HG03095 (cell line): ENCODE data around the gene APOLD1.
"Not testable (repeated sequence)": the region's sequence is repeated elsewhere in the genome, so short reads cannot be mapped to it uniquely, and the experiment has no call there.

Experiments used
- ATAC-seq: cut with Tn5 transposase; IDR thresholded peaks from one replicate; pipeline ENCODE4 v1.9.1; 2021; ENCODE audit warnings: moderate library complexity; ENCODE audit not compliant: unreplicated experiment

The APOLD1 gene, protein sequence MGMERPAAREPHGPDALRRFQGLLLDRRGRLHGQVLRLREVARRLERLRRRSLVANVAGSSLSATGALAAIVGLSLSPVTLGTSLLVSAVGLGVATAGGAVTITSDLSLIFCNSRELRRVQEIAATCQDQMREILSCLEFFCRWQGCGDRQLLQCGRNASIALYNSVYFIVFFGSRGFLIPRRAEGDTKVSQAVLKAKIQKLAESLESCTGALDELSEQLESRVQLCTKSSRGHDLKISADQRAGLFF

DNA sequence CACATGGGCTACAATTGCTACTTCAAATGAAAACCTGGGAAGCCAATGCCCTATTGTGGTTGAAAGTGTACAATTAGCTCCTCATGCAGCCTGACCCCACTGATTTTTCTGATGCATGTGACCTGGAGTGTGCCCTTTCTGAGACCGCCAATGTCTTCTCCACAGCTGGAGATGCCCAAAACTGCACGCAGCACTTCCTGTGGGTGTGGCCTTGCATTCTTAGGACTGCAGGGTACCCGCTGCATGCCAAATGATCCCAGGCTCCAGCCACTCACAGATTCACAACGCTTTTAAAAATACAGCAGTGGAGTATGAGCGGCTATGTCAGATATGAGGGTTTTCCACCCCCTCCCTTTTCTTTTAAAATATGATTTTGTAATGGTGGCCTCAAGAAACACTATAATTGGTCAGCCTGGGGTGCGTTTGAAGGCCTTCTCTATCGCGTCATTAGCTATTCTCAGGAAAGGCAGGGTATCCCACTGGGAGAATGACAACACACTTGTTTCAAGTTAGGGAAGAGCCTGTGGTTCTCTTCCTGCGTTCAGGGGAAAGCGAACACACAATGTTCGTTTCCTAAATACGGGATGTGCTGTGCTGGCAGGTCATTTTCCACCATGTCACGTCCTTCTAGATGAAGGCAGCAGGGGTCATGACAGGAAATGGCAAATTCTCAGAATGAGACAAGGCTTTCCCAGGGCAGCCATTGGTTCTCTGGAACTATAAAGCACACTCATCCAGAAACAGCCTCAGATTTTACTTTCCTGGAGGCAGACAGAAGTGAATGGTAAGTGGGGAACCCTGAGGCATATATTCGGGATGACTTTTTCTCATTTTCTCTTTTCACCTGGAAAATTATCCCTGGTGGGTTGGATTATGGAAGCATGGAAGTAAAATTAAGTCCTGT lies at the start of gene APOLD1:
Gene APOLD1, plus strand, starts transcription at position 749 of the 904 bp plus-strand sequence. Its CDS starts 33 bp downstream, at position 782.
- ATAC-seq, result no peak

DNA sequence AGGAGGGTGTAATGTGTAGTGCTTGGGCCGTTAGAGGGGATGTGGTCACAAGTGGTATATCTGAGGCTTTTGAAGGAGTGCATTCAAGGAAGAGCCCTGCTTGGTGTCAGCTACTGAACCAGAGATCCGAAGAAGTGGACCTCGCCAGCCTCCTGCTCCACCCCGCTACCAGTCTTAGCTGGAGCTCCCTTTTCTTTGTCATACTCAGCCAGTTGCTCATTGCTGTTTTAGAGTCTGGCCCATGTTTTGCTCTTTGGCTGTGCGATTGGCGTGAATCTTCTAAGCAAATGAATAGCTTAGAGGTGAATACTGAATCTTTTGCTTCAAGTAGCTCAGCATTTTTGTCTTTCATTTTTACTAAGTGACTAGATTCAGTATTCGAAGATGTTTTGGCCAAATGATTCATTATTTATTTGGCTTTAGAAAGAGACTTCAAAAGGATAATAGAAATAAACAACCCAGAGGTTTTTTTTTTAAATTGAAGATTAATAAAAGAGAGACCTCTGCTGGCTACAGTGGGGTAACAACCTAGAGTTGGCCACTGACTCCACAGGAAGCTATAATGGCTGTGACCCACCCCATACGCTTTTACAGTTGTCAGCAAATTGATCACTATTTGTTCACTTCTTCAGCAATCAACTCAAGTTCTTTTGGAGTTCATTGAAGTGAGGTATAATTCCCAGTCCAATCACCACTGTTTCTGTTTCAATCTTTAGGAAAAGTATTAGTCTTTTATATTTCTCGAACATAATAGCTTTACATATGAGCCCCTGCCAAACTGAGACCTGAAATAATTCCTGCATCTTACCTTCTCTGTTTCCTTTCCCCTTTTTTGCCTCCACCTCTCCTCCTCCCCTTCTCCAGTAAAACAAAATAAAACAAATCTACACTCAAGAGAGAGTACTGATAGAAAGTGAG lies 48.4 kb upstream of the APOLD1 start:
- ATAC-seq, result peak; percentile 67

DNA sequence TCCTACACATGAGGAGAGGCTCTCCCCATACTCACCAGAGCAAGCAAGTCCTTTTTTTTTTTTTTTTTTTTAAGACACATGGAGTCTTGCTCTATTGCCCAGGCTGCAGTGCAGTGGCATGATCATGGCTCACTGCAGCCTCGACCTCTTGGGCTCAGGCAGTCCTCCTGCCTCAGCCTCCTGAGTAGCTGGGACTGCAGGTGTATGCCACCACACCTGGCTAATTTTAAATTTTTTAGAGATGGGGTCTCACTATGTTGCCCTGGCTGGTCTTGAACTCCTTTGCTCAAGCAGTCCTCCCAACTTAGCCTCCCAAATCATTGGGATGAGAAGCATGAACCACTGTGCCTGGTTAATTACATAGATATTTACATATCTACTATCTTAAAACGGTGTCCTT lies 47.3 kb upstream of the APOLD1 start:
- not testable (repeated sequence) for ATAC-seq

DNA sequence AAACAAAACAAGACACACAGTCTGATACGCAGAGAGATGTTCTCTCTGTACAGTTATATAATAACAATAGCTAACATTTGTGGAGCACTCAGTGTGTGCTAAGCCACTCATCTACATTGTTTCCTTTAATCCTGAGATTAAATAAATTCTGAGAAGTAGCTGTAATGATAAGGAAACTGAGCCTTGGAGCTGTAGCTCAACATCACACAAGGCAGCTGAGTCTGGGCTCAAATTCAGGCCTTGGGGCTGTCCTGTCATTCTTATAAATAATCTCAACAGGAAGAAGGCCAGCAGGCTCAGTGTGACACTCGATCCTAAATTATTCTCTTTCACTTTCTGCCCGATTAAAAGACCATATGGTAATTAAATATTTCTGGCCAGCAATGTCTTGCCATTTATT lies 43.8 kb upstream of the APOLD1 start:
- no peak for ATAC-seq

DNA sequence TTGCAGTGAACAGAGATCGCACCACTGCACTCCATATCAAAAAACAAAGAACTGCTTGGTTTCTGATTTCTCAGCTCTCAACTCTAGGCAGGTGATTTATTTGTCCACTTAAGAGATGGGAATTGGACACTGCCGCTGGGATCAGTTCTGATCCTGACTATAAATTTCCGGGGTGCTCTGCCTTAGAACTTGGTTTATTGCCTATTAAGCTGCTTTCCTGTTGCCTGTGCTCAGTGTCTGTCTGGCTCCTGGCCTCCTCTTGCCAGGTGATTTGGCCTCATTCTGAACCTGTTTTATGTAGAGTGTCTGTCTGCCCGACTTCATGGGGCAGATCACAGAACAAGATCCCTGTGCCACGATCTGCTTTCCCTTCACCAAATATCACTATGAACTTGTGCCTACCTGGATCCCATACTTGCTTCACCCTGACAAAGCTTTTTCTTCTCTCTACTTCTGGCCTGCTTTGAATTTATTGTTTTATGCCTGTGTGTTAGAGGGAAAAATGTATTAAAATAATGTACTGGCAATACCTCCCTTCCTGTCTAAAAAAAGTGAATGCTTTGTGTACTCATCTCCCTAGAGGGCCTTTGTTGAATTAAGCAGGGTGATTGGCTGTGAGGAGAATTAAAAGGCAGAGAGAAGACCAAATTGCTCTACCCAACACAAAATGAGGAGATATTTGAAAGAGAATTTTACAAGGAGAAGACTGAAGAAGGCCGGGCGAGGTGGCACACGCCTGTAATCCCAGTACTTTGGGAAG lies 40.7 kb upstream of the APOLD1 start:
- no peak for ATAC-seq

DNA sequence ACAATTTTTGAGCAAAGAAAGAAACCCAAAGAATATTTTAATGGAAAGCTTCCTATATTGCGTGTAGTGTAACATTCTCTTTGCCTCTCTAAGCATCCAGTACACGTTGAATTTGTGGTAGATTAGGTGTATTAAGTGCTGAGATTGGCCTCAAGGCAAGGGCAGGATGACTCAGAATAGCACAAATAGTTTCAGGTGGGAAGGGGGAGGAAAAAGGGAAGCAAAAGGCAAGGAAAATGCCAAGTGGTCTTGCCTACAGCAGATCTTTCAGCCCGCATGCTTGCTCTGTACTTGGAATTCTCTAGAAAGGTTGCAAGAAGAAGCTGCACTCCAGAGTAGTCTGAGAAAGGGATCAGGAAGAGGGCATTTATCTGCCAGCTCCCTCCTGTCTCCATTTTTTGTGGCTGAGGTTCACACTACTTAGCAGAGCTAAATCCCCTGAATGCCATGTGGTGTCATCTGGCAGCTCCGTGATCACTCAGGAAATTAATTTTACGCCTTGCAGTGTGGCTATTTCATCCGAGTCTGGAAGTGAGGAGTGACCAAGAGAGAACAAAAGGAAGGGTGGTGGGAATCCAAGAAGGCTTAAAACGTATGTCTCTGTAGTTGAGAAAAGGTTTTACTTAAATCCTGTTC lies 39.8 kb upstream of the APOLD1 start:
- ATAC-seq, result no peak

DNA sequence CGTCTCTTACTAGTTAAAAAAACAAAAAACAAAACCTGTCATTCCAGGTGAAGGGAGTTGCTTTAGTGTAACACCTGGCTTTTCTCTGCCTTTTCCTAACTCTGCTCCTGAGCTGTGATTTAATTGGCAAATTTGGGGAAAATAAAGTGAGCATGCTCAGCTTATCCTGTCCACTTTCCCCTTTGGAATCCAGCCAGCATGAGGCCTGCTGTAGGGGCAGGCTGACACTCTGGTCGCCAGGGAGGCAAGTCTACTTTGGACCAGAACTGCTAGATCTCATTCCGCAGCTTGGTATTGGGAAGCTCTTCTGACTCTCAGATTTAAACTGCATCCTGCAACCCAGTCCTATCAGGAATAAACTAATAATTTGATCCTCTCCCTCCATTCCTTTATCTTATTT lies 38.2 kb upstream of the APOLD1 start:
- ATAC-seq, result no peak

DNA sequence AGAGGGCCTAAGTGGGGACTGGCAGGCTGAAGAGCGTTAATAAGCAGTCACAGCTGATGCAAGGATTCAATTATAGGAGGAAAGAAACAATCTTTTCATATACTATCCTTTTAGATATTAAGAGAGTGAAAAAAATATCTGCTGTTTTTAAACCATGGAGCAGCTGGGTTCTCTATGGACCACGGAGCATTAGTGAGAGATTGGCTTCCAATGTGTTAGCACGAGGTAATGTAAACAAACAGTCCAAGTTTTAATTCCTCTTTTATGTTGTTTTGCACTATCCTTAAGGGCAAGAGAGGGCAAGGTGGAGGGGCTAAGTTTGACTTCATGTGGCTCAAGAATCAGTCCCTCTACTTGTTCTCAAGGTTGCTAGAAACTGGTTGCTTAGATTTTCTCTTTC lies 37.4 kb upstream of the APOLD1 start:
- ATAC-seq, result no peak

DNA sequence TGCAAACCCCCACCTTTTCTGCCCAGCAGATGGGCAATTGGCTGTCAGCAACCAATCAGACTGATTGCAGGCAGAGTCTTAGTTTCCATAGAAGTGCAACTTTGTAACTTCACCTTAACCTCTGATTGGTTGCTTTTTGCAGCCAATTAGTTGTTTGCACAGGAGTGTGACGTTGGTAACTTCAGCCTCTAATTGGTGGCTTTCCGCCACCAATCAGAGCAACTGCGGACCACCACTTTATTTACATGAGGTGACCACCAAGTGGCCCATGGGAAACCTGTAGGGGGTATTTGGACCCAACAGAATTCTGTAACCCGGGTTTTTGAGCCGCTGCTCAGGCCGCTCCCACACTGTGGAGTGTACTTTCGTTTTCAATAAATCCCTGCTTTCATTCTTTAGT lies 36.0 kb upstream of the APOLD1 start:
- ATAC-seq, result no peak

DNA sequence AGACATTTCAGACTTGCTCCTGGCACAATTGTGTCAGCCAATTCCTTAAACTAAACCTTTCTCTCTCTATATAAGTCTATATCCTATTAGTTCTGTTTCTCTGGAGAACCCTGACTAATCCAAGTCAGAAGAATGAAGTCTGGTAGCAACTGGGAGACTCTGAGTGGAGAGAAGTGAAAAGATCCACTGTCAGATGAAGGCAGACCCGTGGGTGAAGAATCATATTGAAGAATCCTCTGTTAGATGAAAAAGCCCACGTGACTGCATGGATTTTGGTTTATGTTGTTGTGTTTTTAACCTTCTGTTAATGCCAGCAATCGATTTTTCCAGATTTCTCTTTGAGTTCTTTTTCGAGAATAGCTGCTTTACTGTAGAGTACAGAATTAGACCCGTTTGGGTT lies 29.5 kb upstream of the APOLD1 start:
- ATAC-seq, result no peak

DNA sequence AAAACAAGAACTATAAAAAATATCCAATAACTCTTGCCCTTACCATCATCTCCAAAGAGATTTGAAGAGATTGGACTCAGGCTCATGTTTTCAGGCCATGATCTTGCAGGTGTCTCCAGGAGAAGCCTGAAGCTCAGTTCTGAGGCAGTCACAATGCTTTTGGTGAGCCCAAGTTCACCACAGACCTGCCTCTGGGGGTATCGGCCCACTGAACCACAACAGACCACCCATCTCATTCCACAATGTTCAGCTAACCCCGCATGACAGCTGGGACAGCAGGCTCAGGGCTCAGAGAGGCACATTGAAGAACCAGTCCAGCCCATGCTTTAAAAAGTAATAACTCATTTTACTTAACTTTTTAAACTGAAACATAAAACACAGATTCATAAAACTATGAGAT lies 28.3 kb upstream of the APOLD1 start:
- ATAC-seq, result no peak

DNA sequence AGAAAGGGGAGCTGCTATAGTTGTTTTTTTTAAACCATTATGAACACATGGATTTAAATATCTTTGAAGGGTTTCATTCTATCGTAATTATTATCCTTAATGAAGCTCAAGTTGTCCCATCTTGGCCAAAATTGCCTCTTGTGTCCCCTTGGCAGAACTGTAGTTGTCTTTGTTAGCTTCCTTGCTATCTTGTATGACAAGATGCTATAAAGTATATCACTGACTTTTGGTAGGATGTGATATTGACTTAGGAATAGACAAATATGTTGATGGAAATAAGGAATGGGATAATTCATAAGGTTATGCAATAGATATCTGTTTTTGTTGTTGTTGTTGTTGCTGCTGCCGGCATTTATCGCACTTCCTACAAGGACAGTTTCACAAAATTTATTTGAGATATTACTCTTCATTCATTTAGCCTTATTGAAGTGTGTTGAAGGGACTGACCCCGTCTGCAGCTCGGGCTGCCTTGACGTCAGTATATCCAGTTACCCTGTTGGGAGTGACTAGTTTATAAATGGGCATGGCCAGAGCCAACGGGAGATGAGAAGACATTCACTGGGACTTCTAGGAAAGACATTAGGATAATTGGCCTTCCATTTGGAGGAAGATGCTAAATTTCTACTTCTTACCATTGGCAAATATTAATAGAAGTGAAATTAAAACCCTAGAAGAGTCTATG lies 26.1 kb upstream of the APOLD1 start:
- no peak for ATAC-seq

DNA sequence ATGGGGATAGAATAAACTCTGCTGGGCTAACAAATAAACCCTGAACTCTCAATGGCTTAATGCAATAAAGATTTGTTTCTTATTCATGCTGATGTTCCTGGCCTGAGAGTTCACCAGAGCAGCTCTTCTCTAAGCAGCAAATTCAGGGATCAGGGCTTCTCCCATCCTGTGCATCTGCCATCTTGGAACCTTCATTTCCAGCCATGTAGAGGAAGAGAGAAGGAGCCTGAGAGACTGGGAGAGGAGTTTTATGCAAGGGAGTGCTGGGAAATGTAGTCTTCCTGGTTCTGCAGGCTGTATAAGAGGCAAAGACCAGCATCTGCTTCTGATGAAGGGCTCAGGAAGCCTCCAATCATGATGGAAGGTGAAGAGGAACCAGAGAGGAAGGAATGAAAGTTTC lies 20.6 kb upstream of the APOLD1 start:
- ATAC-seq, result no peak

DNA sequence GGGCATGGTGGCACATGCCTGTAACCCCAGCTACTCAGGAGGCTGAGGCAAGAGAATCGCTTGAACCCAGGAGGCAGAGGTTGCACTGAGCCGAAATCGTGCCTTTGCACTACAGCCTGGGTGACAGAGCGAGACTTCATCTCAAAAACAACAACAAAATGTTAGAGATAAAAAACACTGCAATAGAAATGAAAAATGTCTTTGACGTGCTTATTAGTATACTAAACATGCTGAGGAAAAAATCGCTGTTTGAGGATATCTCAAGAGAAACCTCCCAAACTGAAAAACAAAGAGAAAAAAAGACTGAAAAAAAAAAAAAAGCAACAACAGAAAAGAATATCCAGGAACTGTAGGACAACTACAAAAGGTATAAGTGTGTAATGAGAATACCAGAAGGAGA lies 15.2 kb upstream of the APOLD1 start:
- no peak for ATAC-seq

DNA sequence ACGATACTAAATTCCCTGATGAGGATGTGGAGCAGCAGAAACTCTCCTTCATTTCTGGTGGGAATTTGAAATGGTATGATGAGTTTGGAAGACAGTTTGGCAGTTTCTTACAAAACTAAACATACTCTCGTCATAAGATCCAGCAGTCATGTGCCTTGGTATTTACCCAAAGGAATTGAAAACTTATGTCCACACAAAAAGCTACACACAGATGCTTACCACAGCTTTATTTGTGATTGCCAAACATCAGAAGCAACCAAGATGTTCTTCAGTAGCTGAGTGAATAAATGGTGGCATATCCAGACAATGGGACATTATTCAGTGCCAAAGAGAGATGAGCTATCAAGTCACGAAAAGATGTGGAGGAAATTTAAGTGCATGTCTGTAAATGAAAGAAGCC lies 10.7 kb upstream of the APOLD1 start:
- ATAC-seq, result no peak

DNA sequence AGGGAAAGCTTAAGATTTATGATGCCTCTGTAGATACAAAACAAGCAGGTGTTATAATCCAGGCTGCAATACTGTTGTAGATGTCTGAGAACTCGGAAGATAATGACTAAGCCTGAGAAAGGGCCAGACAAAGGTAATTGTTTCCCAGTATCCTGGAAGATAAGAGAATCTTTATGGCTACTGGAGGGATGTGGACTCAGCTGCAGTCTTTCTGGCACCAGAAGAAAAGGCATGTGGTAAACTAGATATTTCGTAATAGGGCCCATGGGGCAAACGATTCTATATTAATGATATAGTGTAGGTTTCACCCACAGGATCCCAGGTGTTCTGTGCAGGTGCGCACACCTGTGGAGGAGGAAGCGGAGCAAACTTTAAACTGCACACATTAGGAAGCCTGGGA lies 9.2 kb upstream of the APOLD1 start:
- no peak for ATAC-seq

DNA sequence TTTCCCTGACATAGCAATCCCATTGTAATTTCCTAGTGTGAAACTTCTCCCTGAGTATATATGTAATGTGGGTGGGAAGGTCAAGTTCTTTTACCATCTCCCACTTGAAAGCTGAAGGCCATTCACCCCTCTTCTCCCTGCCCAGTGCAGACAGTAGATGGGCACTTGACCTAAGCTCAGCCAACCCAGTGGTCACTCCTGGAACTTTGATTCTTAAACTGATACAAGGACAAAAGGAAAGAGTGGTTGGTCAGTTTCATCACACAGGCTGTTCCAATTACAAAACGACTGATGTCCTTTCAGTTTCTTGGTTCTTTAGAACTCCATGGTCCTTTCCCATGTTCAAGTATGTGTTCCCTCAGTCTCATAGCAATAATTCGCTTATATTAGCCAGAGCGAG lies 8.4 kb upstream of the APOLD1 start:
- no peak for ATAC-seq

DNA sequence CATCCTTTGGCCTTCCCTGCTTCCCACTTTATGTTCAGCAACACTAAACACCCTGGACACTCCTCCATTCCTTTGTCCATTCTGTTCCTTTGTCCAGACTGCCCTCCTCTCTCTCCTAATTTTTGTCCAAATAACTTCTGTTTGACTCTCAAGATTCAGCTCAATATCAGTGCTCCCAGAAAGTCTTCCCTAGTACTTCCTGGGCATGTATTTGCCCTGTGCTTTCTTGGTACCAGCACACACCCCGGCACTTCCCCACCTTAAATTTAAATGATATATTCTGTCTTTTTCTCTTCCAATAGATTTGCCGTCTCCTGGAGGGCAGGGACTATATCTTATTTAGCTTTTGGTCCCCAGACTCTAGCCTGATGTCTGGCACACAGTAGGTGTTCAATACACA lies 6.5 kb upstream of the APOLD1 start:
- no peak for ATAC-seq

DNA sequence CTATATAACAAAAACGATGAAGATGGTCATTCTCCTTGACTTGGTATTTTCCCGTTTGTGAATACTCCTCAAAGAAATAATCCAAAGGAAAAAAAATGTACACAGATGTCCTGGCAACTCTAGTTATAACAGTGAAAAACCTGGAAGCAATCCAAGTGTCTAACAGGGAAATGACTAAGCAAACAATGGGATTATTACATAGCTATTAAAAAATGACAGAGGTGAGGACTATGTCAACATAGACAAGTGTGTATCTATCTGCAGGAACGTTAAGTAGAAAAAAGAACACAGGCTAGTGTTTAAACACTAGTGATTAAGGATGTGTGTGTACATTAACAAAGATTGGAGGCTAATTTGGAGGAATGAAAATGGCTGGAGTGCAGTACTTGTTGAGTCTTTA lies 5.9 kb upstream of the APOLD1 start:
- no peak for ATAC-seq

DNA sequence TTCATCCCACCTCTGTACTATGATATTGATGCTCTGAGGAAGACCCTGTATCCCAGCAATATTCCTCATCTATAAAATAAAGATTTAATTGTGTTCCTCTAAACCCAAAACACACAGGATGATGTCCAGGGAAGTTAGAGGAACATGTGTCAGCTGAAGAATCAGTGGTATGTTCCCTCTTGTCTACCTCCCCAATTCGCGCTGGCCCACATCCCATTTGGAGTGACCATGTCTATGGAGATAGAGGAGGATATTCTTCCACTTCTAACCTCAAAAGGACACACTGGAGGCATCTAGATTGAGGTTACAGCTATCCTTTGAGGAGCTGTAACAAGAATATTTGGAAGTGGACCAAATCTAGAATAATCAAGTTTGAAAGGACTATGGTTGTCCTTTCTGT lies 1.3 kb upstream of the APOLD1 start:
- ATAC-seq, result no peak
